Astrocyte (in vitro differentiated cells and primary cell): ENCODE results near the gene CACNA1A. TPM values are rescaled to one million over a fixed set of nuclear protein-coding genes. Genes with fewer than 3 reads are reported as not detected.

Source experiments
- DNase-seq: peaks from one replicate; pipeline ENCODE4 v3.0.0-alpha.2; 2010; ENCODE audit warnings: low read depth
- FAIRE-seq: peaks from 2 replicates; lab custom pipeline; 2011; peaks lifted over from hg19 to GRCh38; lab: Jason Lieb, UNC
- H2AFZ ChIP-seq: 2 replicates; pipeline ENCODE4 v1.6.0; 2012; ENCODE audit warnings: low read depth, low read length, inconsistent platforms
- H3K27ac ChIP-seq: 2 replicates; pipeline ENCODE4 v1.5.1; 2011; ENCODE audit warnings: low read depth, low read length, inconsistent platforms
- H3K27me3 ChIP-seq: 2 replicates; pipeline ENCODE4 v1.6.0; 2011; ENCODE audit warnings: low read length, inconsistent platforms; ENCODE audit not compliant: insufficient read depth
- H3K36me3 ChIP-seq: 2 replicates; pipeline ENCODE4 v1.5.1; 2011; ENCODE audit warnings: low read length, inconsistent platforms; ENCODE audit not compliant: insufficient read depth
- H3K4me1 ChIP-seq: 2 replicates; pipeline ENCODE4 v1.5.1; 2011; ENCODE audit warnings: low read length, inconsistent platforms; ENCODE audit not compliant: insufficient read depth
- H3K4me2 ChIP-seq: 2 replicates; pipeline ENCODE4 v1.6.0; 2012; ENCODE audit warnings: low read length, inconsistent platforms
- H3K4me3 ChIP-seq: 2 replicates; pipeline ENCODE4 v1.5.1; 2011; ENCODE audit warnings: low read depth, mild to moderate bottlenecking, low read length, inconsistent platforms; ENCODE audit not compliant: insufficient read depth
- H3K79me2 ChIP-seq: 2 replicates; pipeline ENCODE4 v1.6.0; 2012; ENCODE audit warnings: mild to moderate bottlenecking, low read length, inconsistent platforms; ENCODE audit not compliant: insufficient read depth
- H3K9ac ChIP-seq: 2 replicates; pipeline ENCODE4 v1.6.0; 2012; ENCODE audit warnings: mild to moderate bottlenecking, low read length, inconsistent platforms
- H3K9me3 ChIP-seq: 2 replicates; pipeline ENCODE4 v1.5.1; 2012; ENCODE audit warnings: low read depth, mild to moderate bottlenecking, low read length, inconsistent platforms; ENCODE audit not compliant: insufficient read depth
- H4K20me1 ChIP-seq: 2 replicates; pipeline ENCODE4 v1.6.0; 2012; ENCODE audit warnings: low read length, inconsistent platforms; ENCODE audit not compliant: insufficient read depth
- H3K27ac Mint-ChIP-seq: one replicate; pipeline ENCODE4 v1.8.0; 2021; ENCODE audit warnings: mild to moderate bottlenecking, mixed read lengths; ENCODE audit not compliant: unreplicated experiment
- H3K27me3 Mint-ChIP-seq: one replicate; pipeline ENCODE4 v1.8.0; 2021; ENCODE audit warnings: low read depth, mixed read lengths; ENCODE audit not compliant: unreplicated experiment
- H3K36me3 Mint-ChIP-seq: one replicate; pipeline ENCODE4 v1.8.0; 2021; ENCODE audit warnings: low read depth, mixed read lengths; ENCODE audit not compliant: unreplicated experiment
- H3K4me1 Mint-ChIP-seq: one replicate; pipeline ENCODE4 v1.8.0; 2021; ENCODE audit warnings: low read depth, mixed read lengths; ENCODE audit not compliant: unreplicated experiment
- H3K4me3 Mint-ChIP-seq: one replicate; pipeline ENCODE4 v1.8.0; 2021; ENCODE audit warnings: mild to moderate bottlenecking, moderate library complexity, mixed read lengths; ENCODE audit not compliant: unreplicated experiment
- H3K9me3 Mint-ChIP-seq: one replicate; pipeline ENCODE4 v1.8.0; 2021; ENCODE audit warnings: mild to moderate bottlenecking, mixed read lengths; ENCODE audit not compliant: unreplicated experiment
- EZH2 ChIP-seq: IDR thresholded peaks from 2 replicates; pipeline ENCODE4 v1.6.1; 2012; ENCODE audit warnings: mild to moderate bottlenecking, low read length, inconsistent platforms; ENCODE audit not compliant: insufficient read depth
- total RNA-seq: library from RNA; stranded (reverse); gene quantifications from 2 replicates; pipeline ENCODE4 v1.2.1, GENCODE V29; 2021
- TF ChIP-seq, protein P1 (sequence below): IDR thresholded peaks from 2 replicates; pipeline ENCODE4 v1.5.1; 2011; ENCODE audit warnings: low read depth, mild to moderate bottlenecking, inconsistent platforms, low read length, moderate library complexity; ENCODE audit not compliant: insufficient read depth

CACNA1A gene
- total RNA-seq, 1 donor from 2014 or later = 9.4 TPM

DNA sequence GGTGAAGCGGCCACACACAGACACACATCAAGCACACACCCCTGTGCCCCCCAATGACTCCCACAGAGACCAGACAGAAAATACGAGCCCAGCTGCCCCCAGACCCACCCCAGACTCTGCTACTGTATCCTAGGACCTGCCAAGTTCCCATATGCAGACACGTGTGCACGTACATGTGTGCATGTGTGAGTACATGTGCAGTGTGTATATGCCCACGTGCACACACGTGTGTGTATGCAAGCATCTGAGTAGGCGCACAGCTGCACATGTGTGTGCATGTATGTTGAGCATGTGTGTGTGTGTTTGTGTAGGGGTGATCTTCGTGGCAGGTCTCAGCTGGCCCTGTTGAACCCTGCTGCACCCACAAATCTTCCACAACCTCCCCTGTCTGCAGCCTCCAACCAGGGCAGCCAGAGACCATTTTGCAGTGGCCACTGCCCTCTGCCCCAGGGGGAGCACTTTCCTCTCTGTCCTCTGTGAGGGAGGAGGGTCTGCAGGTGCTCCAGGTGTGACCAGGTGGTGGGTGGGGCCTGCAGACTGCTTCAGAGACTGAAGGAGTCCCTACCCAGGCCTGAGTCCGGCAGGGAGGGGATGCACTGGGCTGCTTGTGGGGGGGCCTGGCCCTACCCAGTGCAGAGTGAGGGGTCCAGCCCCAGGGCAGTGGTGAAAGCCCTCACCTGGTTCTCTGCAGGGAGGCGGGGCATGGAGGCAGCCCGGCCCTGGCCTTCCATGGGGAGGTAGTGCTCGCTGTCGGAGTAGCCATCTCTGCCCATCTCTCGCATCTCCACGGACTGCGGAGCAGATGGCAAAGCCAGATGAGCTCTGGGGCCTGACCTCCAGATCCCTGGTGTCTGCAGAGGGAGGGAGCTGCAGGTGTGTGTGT is 294.6 kb downstream of the CACNA1A start:
- Histone ChIP-seq H3K9me3 (no peaks in the 10 kb centered on the region), H3K36me3 (no peaks in the 10 kb centered on the region), H3K4me3 (no peak overlapping the region), H3K27me3 (no peaks in the 10 kb centered on the region), H3K4me1 (no peaks in the 10 kb centered on the region), H2AFZ (no peak overlapping the region), H3K27ac (no peak overlapping the region), H4K20me1 (no peaks in the 10 kb centered on the region), H3K4me2 (no peak overlapping the region), H3K79me2 (no peaks in the 10 kb centered on the region), H3K9ac (no peak overlapping the region)
- H3K27ac Mint-ChIP-seq = no peak overlapping the region
- TF ChIP-seq, protein P1, sequence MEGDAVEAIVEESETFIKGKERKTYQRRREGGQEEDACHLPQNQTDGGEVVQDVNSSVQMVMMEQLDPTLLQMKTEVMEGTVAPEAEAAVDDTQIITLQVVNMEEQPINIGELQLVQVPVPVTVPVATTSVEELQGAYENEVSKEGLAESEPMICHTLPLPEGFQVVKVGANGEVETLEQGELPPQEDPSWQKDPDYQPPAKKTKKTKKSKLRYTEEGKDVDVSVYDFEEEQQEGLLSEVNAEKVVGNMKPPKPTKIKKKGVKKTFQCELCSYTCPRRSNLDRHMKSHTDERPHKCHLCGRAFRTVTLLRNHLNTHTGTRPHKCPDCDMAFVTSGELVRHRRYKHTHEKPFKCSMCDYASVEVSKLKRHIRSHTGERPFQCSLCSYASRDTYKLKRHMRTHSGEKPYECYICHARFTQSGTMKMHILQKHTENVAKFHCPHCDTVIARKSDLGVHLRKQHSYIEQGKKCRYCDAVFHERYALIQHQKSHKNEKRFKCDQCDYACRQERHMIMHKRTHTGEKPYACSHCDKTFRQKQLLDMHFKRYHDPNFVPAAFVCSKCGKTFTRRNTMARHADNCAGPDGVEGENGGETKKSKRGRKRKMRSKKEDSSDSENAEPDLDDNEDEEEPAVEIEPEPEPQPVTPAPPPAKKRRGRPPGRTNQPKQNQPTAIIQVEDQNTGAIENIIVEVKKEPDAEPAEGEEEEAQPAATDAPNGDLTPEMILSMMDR = no peak
- TF ChIP-seq EZH2 = no peak
- FAIRE-seq (no peak), DNase-seq (no peak)
- H3K9me3 Mint-ChIP-seq = peaks cover 2% of the 10 kb centered on the region
- peaks cover 6% of the 10 kb centered on the region for H3K4me1 Mint-ChIP-seq
- no peaks in the 10 kb centered on the region for H3K36me3 Mint-ChIP-seq
- peaks cover 9% of the 10 kb centered on the region for H3K27me3 Mint-ChIP-seq
- no peak overlapping the region for H3K4me3 Mint-ChIP-seq

DNA sequence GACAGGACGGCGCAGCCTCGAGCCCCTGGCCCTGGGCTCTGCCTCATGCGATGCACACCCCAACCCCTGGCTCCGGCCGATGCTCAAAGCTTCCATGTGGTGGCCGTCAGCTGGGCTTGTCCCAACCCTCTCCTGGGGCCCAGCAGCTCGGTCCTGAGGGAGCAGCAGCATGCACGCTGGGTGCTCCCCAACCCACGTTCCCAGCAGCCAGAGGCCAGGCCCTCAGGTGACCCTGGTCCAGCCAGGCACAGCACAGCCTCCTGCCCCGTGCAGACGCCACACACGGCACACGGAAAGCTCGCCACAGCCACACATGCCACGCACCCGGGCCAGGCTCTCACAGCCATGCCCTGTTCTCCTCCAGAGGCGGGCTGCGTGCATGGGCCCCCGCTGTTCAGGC is 295.3 kb downstream of the CACNA1A start:
- Histone ChIP-seq H3K4me2 (no peak overlapping the region), H3K27ac (no peak overlapping the region), H3K36me3 (no peaks in the 10 kb centered on the region), H3K27me3 (no peaks in the 10 kb centered on the region), H3K9me3 (no peaks in the 10 kb centered on the region), H3K4me1 (no peaks in the 10 kb centered on the region), H3K79me2 (no peaks in the 10 kb centered on the region), H3K9ac (no peak overlapping the region), H3K4me3 (no peak overlapping the region), H4K20me1 (no peaks in the 10 kb centered on the region), H2AFZ (no peak overlapping the region)
- no peak for TF ChIP-seq EZH2
- TF ChIP-seq, protein P1 = no peak
- H3K4me3 Mint-ChIP-seq = no peak overlapping the region
- H3K36me3 Mint-ChIP-seq = no peaks in the 10 kb centered on the region
- peaks cover 9% of the 10 kb centered on the region for H3K27me3 Mint-ChIP-seq
- no peak for FAIRE-seq
- no peak for DNase-seq
- H3K9me3 Mint-ChIP-seq = peaks cover under 1% of the 10 kb centered on the region
- peaks cover 4% of the 10 kb centered on the region for H3K4me1 Mint-ChIP-seq
- H3K27ac Mint-ChIP-seq = no peak overlapping the region

DNA sequence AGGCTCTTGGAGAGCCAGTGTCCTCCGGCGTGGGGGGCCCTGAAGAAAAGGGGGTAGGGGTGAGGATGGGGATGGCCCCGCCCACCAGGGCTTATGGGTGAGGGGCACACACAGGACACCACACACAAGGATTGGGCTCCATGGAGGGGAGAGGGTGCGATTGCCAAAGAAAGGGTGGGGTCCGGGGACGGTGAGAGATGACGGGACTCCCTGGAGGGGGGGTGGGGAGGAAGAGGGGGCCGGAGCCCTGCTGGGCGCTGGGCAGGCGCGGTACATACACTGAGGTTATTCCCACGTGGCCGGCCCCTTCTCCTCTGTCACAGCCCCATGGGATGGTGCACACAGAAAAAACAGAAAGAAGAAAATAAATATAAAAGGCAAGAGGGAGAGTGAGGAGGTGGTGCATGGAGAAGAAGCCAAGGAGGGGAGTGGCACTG is 295.9 kb downstream of the CACNA1A start:
- DNase-seq = no peak
- no peak overlapping the region for H3K27ac Mint-ChIP-seq
- no peaks in the 10 kb centered on the region for H3K4me1 Mint-ChIP-seq
- no peaks in the 10 kb centered on the region for H3K4me1 ChIP-seq
- no peaks in the 10 kb centered on the region for H4K20me1 ChIP-seq
- H3K36me3 ChIP-seq = no peaks in the 10 kb centered on the region
- no peaks in the 10 kb centered on the region for H3K9me3 ChIP-seq
- H3K9me3 Mint-ChIP-seq = no peaks in the 10 kb centered on the region
- H3K4me2 ChIP-seq = no peak overlapping the region
- H3K4me3 ChIP-seq = no peak overlapping the region
- H3K9ac ChIP-seq = no peak overlapping the region
- no peaks in the 10 kb centered on the region for H3K36me3 Mint-ChIP-seq
- no peaks in the 10 kb centered on the region for H3K27me3 ChIP-seq
- TF ChIP-seq EZH2 = no peak
- no peak overlapping the region for H3K4me3 Mint-ChIP-seq
- FAIRE-seq = no peak
- no peaks in the 10 kb centered on the region for H3K79me2 ChIP-seq
- H2AFZ ChIP-seq = no peak overlapping the region
- no peak overlapping the region for H3K27ac ChIP-seq
- peaks cover 9% of the 10 kb centered on the region for H3K27me3 Mint-ChIP-seq
